WTC11 (cell line): ENCODE measurements around the gene PRDM15.

Experiments used
- ETV6 ChIP-seq: sonication (generic); formaldehyde crosslinking; IDR thresholded peaks from 2 replicates; pipeline ENCODE4 v1.8.1; 2022; ENCODE audit warnings: mild to moderate bottlenecking, missing genetic modification reagents
- SMAD4 ChIP-seq: sonication (generic); formaldehyde crosslinking; IDR thresholded peaks from 2 replicates; pipeline ENCODE4 v1.8.0; 2022; ENCODE audit warnings: mild to moderate bottlenecking, missing genetic modification reagents
- TF ChIP-seq, protein P1 (sequence below): sonication (generic); formaldehyde crosslinking; conservative IDR thresholded peaks from 2 replicates; pipeline ENCODE4 v1.8.1; 2022; ENCODE audit warnings: mild to moderate bottlenecking, missing genetic modification reagents
- TF ChIP-seq, protein P2 (sequence below): sonication (generic); formaldehyde crosslinking; IDR thresholded peaks from 2 replicates; pipeline ENCODE4 v1.8.0; 2022; ENCODE audit warnings: mild to moderate bottlenecking, missing genetic modification reagents
- TF ChIP-seq, protein P3 (sequence below): fragments of 200-600 bp; IDR thresholded peaks from 2 replicates; pipeline ENCODE4 v1.8.0; 2022; ENCODE audit warnings: antibody characterized with exemption
- TF ChIP-seq, protein P4 (sequence below): sonication (generic); formaldehyde crosslinking; IDR thresholded peaks from 2 replicates; pipeline ENCODE4 v1.8.1; 2023; ENCODE audit warnings: mild to moderate bottlenecking, missing genetic modification reagents
- TF ChIP-seq, protein P5 (sequence below): sonication (generic); formaldehyde crosslinking; IDR thresholded peaks from 2 replicates; pipeline ENCODE4 v1.8.1; 2022; ENCODE audit warnings: missing genetic modification reagents, borderline replicate concordance
- TF ChIP-seq, protein P6 (sequence below): sonication (generic); formaldehyde crosslinking; IDR thresholded peaks from 2 replicates; pipeline ENCODE4 v1.8.1; 2023; ENCODE audit warnings: mild to moderate bottlenecking, missing genetic modification reagents, moderate library complexity

DNA sequence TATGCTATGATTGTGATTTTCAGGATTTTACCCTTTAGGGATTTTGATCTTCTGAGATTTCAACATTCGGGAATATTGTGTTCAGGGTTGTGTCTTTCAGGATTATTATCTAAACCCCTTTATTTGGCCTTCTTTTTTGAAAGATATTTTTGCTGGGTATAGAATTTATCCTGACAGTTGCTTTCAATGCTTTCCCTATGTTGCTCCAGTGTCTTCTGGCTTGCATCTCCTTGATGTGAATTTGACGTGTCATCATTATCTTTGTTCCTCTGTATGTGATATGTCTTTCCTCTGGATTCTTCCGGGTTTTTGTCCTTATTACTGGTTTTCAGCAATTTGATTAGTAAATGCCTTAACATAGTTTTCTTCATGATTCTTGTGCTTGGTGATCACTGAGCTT, 86.4 kb downstream of the PRDM15 start:
- TF ChIP-seq, protein P1, sequence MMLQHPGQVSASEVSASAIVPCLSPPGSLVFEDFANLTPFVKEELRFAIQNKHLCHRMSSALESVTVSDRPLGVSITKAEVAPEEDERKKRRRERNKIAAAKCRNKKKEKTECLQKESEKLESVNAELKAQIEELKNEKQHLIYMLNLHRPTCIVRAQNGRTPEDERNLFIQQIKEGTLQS (CRISPR knock-in tag): no peak
- TF ChIP-seq, protein P2, sequence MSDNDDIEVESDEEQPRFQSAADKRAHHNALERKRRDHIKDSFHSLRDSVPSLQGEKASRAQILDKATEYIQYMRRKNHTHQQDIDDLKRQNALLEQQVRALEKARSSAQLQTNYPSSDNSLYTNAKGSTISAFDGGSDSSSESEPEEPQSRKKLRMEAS: no peak
- TF ChIP-seq, protein P3, sequence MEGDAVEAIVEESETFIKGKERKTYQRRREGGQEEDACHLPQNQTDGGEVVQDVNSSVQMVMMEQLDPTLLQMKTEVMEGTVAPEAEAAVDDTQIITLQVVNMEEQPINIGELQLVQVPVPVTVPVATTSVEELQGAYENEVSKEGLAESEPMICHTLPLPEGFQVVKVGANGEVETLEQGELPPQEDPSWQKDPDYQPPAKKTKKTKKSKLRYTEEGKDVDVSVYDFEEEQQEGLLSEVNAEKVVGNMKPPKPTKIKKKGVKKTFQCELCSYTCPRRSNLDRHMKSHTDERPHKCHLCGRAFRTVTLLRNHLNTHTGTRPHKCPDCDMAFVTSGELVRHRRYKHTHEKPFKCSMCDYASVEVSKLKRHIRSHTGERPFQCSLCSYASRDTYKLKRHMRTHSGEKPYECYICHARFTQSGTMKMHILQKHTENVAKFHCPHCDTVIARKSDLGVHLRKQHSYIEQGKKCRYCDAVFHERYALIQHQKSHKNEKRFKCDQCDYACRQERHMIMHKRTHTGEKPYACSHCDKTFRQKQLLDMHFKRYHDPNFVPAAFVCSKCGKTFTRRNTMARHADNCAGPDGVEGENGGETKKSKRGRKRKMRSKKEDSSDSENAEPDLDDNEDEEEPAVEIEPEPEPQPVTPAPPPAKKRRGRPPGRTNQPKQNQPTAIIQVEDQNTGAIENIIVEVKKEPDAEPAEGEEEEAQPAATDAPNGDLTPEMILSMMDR: no peak
- TF ChIP-seq, protein P4, sequence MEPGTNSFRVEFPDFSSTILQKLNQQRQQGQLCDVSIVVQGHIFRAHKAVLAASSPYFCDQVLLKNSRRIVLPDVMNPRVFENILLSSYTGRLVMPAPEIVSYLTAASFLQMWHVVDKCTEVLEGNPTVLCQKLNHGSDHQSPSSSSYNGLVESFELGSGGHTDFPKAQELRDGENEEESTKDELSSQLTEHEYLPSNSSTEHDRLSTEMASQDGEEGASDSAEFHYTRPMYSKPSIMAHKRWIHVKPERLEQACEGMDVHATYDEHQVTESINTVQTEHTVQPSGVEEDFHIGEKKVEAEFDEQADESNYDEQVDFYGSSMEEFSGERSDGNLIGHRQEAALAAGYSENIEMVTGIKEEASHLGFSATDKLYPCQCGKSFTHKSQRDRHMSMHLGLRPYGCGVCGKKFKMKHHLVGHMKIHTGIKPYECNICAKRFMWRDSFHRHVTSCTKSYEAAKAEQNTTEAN (CRISPR knock-in tag): no peak
- TF ChIP-seq SMAD4 (CRISPR knock-in tag): no peak
- TF ChIP-seq, protein P5, sequence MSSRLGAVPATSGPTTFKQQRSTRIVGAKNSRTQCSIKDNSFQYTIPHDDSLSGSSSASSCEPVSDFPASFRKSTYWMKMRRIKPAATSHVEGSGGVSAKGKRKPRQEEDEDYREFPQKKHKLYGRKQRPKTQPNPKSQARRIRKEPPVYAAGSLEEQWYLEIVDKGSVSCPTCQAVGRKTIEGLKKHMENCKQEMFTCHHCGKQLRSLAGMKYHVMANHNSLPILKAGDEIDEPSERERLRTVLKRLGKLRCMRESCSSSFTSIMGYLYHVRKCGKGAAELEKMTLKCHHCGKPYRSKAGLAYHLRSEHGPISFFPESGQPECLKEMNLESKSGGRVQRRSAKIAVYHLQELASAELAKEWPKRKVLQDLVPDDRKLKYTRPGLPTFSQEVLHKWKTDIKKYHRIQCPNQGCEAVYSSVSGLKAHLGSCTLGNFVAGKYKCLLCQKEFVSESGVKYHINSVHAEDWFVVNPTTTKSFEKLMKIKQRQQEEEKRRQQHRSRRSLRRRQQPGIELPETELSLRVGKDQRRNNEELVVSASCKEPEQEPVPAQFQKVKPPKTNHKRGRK (CRISPR knock-in tag): no peak
- no peak for TF ChIP-seq ETV6 (CRISPR knock-in tag)
- TF ChIP-seq, protein P6, sequence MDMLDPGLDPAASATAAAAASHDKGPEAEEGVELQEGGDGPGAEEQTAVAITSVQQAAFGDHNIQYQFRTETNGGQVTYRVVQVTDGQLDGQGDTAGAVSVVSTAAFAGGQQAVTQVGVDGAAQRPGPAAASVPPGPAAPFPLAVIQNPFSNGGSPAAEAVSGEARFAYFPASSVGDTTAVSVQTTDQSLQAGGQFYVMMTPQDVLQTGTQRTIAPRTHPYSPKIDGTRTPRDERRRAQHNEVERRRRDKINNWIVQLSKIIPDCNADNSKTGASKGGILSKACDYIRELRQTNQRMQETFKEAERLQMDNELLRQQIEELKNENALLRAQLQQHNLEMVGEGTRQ (CRISPR knock-in tag): no peak
